AG08395 (cell line): ENCODE data around the gene ME3.

ENCODE experiments used
- DNase-seq: peaks from one replicate; pipeline ENCODE4 v3.0.0; 2012; ENCODE audit warnings: mixed read lengths, low spot score

The ME3 gene

GRCh38 chr11:86692746-86693145, 20.3 kb upstream of the ME3 start:
- no peak for DNase-seq

- no peak for DNase-seq
These were observed 19.9 kb upstream of the ME3 start for GRCh38 chr11:86692317-86692716.

GRCh38 chr11:86688398-86689179, 16.2 kb upstream of the ME3 start:
- peak; percentile 74 for DNase-seq

GRCh38 chr11:86687185-86687778, 14.9 kb upstream of the ME3 start:
- DNase-seq, result no peak

GRCh38 chr11:86686531-86686930, 14.1 kb upstream of the ME3 start:
- DNase-seq, result no peak

GRCh38 chr11:86681483-86681756, 9.0 kb upstream of the ME3 start:
- DNase-seq, result no peak

- no peak for DNase-seq
These were observed 8.5 kb upstream of the ME3 start for GRCh38 chr11:86680716-86681482.

- no peak for DNase-seq
These were observed 6.4 kb upstream of the ME3 start for GRCh38 chr11:86678823-86679222.

- DNase-seq, result no peak
These were observed 5.9 kb upstream of the ME3 start for GRCh38 chr11:86678296-86678695.

- no peak for DNase-seq
These were observed 4.2 kb upstream of the ME3 start for GRCh38 chr11:86676533-86677154.

- no peak for DNase-seq
These were observed 3.6 kb upstream of the ME3 start for GRCh38 chr11:86676010-86676409.

- DNase-seq, result no peak
These were observed 2.6 kb upstream of the ME3 start for GRCh38 chr11:86675017-86675416.

- DNase-seq, result no peak
These were observed 1.7 kb upstream of the ME3 start for GRCh38 chr11:86673872-86674750.

GRCh38 chr11:86673055-86673843, 833 bp upstream of the ME3 start:
- no peak for DNase-seq

GRCh38 chr11:86671531-86672006, 847 bp downstream of the ME3 start:
- DNase-seq, result peak; percentile 36

GRCh38 chr11:86670911-86671310, 1.5 kb downstream of the ME3 start:
- DNase-seq, result no peak

GRCh38 chr11:86670181-86670580, 2.2 kb downstream of the ME3 start:
- DNase-seq, result no peak

- no peak for DNase-seq
These were observed 3.0 kb downstream of the ME3 start for GRCh38 chr11:86669424-86669823.

GRCh38 chr11:86668929-86669328, 3.5 kb downstream of the ME3 start:
- no peak for DNase-seq

- no peak for DNase-seq
These were observed 6.2 kb downstream of the ME3 start for GRCh38 chr11:86666193-86666592.

GRCh38 chr11:86664930-86665329, 7.5 kb downstream of the ME3 start:
- no peak for DNase-seq
